GM18870 (cell line): ENCODE results near the gene INPP5A.

Source experiments
- ATAC-seq: cut with Tn5 transposase; IDR thresholded peaks from one replicate; pipeline ENCODE4 v1.9.1; 2021; ENCODE audit warnings: moderate library complexity; ENCODE audit not compliant: unreplicated experiment

The INPP5A gene

GRCh38 chr10:132517951-132518521, 19.6 kb upstream of the INPP5A start:
- no peak for ATAC-seq

GRCh38 chr10:132518572-132519381, 18.8 kb upstream of the INPP5A start:
- ATAC-seq, result no peak

GRCh38 chr10:132519382-132520176, 18.0 kb upstream of the INPP5A start:
- ATAC-seq, result no peak

GRCh38 chr10:132520177-132520811, 17.3 kb upstream of the INPP5A start:
- ATAC-seq, result no peak

- ATAC-seq, result no peak
These were observed 16.5 kb upstream of the INPP5A start for GRCh38 chr10:132521041-132521465.

- ATAC-seq, result no peak
These were observed 16.0 kb upstream of the INPP5A start for GRCh38 chr10:132521466-132522102.

GRCh38 chr10:132522521-132523411, 14.8 kb upstream of the INPP5A start:
- ATAC-seq, result no peak

GRCh38 chr10:132523561-132524442, 13.8 kb upstream of the INPP5A start:
- no peak for ATAC-seq

GRCh38 chr10:132524443-132525285, 12.9 kb upstream of the INPP5A start:
- ATAC-seq, result no peak

GRCh38 chr10:132526676-132527075, 10.9 kb upstream of the INPP5A start:
- ATAC-seq, result no peak

- no peak for ATAC-seq
These were observed 10.1 kb upstream of the INPP5A start for GRCh38 chr10:132527339-132528063.

- no peak for ATAC-seq
These were observed 9.4 kb upstream of the INPP5A start for GRCh38 chr10:132528064-132528691.

- ATAC-seq, result no peak
These were observed 5.4 kb upstream of the INPP5A start for GRCh38 chr10:132532179-132532578.

GRCh38 chr10:132532749-132533560, 4.6 kb upstream of the INPP5A start:
- ATAC-seq, result no peak

- no peak for ATAC-seq
These were observed 3.9 kb upstream of the INPP5A start for GRCh38 chr10:132533571-132534260.
